Panc1 (cell line): ENCODE data around the gene BRF1.

ENCODE experiments used
- POLR2AphosphoS5 ChIP-seq: IDR thresholded peaks from 2 replicates; pipeline ENCODE4 v1.6.1; 2012; ENCODE audit warnings: mild to moderate bottlenecking, low read depth, low read length, moderate library complexity
- SIN3A ChIP-seq: IDR thresholded peaks from 2 replicates; pipeline ENCODE4 v1.6.1; 2012; ENCODE audit warnings: low read depth, mild to moderate bottlenecking, low read length, moderate library complexity, borderline replicate concordance; ENCODE audit not compliant: insufficient read depth
- TCF7L2 ChIP-seq: IDR thresholded peaks from 2 replicates; pipeline ENCODE4 v1.6.1; 2011; ENCODE audit warnings: mild to moderate bottlenecking, low read depth, low read length, inconsistent platforms
- TF ChIP-seq, protein P1 (sequence below): fragments of 450-650 bp; IDR thresholded peaks from 2 replicates; pipeline ENCODE4 v1.5.1; 2017; ENCODE audit warnings: mild to moderate bottlenecking
- TF ChIP-seq, protein P2 (sequence below), 2 experiments: IDR thresholded peaks; 2 replicates each; pipeline ENCODE4 v1.6.1; 2011 to 2012; ENCODE audit warnings: low read depth in 2 of 2, control low read depth in 1 of 2, low read length in 1 of 2, mild to moderate bottlenecking in 1 of 2, moderate library complexity in 1 of 2; ENCODE audit not compliant: insufficient read depth in 1 of 2

DNA sequence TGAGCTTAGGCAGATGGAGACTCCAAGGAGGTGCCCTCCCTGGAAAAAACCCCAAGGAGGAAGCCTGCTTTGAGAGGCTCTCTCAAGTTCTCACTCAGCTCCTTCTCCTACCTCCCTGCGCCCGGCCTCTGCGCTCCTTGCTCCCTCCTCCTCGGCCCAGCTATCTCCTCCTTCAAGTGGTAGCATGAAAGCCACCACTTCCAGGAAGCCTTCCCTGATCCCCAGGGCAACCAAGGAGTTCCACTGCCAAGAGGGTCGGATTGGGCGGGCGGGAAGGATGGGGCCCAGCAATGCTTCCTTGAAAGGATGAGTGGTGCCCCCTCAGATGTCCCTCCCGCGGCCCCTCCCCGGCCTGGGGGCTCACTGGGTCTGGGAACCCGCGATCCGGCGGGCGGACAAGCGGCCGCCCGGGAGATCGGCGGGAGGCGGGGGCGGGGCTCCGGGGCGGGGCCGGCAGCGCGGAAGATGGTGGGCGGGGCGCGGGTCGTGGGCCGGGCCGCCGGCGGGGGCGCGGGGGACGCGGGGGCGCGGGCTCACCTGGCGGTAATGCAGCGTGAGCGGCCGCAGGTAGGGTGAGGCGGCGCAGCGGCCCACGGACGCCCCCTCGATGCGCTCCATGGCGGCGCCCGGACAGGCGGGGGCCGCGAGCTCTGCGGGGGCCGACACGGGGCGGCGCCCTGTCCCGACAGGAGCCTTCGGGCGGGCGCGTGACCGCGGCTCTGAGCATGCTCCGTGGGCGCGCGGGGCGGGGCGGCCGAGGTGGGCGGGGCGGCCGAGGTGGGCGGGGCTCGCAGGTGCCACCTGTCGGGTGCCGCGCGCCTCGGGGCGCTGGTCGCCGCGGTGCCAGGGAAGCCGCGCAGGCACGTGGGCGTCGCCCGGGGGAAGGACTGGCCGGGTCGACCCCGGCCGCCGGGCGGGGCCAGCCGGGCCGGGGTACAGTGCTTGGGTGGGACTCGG, 119.9 kb downstream of the BRF1 start, which contains the start of gene NUDT14:
- TF ChIP-seq, protein P1, sequence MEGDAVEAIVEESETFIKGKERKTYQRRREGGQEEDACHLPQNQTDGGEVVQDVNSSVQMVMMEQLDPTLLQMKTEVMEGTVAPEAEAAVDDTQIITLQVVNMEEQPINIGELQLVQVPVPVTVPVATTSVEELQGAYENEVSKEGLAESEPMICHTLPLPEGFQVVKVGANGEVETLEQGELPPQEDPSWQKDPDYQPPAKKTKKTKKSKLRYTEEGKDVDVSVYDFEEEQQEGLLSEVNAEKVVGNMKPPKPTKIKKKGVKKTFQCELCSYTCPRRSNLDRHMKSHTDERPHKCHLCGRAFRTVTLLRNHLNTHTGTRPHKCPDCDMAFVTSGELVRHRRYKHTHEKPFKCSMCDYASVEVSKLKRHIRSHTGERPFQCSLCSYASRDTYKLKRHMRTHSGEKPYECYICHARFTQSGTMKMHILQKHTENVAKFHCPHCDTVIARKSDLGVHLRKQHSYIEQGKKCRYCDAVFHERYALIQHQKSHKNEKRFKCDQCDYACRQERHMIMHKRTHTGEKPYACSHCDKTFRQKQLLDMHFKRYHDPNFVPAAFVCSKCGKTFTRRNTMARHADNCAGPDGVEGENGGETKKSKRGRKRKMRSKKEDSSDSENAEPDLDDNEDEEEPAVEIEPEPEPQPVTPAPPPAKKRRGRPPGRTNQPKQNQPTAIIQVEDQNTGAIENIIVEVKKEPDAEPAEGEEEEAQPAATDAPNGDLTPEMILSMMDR, result no peak; the same call in 1 of the 2 replicates
- TF ChIP-seq, protein P2, sequence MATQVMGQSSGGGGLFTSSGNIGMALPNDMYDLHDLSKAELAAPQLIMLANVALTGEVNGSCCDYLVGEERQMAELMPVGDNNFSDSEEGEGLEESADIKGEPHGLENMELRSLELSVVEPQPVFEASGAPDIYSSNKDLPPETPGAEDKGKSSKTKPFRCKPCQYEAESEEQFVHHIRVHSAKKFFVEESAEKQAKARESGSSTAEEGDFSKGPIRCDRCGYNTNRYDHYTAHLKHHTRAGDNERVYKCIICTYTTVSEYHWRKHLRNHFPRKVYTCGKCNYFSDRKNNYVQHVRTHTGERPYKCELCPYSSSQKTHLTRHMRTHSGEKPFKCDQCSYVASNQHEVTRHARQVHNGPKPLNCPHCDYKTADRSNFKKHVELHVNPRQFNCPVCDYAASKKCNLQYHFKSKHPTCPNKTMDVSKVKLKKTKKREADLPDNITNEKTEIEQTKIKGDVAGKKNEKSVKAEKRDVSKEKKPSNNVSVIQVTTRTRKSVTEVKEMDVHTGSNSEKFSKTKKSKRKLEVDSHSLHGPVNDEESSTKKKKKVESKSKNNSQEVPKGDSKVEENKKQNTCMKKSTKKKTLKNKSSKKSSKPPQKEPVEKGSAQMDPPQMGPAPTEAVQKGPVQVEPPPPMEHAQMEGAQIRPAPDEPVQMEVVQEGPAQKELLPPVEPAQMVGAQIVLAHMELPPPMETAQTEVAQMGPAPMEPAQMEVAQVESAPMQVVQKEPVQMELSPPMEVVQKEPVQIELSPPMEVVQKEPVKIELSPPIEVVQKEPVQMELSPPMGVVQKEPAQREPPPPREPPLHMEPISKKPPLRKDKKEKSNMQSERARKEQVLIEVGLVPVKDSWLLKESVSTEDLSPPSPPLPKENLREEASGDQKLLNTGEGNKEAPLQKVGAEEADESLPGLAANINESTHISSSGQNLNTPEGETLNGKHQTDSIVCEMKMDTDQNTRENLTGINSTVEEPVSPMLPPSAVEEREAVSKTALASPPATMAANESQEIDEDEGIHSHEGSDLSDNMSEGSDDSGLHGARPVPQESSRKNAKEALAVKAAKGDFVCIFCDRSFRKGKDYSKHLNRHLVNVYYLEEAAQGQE (IDR thresholded peaks at IDR 0.05; ENCODE audit: insufficient read depth in 1 of 2, low read depth in 2 of 2, low read length in 1 of 2), result no peak
- TF ChIP-seq POLR2AphosphoS5 (no peak; the same call in 1 of the 2 replicates), SIN3A (no peak), TCF7L2 (no peak)
